ENCODE results near the gene KRT32.
"Not testable (repeated sequence)": the region's sequence is repeated elsewhere in the genome, so short reads cannot be mapped to it uniquely, and the experiment has no call there.

KRT32 gene

GRCh38 chr17:41463746-41464145 is 3.4 kb downstream of the KRT32 start:
- no peak for DNase-seq

DNA sequence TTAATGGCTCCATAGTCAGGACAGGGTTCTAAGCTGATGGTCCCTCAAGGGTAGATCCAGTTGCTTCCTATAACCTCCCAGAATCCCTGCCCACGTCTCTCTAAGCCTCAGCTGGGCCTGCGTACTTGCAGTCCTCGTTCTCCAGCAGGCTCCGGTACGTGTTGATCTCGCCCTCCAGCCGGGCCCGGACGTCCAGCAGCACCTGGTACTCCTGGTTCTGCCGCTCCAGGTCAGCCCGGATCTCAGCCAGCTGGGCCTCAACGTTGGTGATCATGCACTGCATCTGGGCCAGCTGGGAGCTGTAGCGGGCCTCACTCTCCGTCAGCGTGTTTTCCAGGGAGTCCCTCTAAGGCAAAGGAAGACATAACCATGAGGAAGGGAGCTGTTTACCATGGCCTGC is 4.5 kb downstream of the KRT32 start:
- DNase-seq: no peak

DNA sequence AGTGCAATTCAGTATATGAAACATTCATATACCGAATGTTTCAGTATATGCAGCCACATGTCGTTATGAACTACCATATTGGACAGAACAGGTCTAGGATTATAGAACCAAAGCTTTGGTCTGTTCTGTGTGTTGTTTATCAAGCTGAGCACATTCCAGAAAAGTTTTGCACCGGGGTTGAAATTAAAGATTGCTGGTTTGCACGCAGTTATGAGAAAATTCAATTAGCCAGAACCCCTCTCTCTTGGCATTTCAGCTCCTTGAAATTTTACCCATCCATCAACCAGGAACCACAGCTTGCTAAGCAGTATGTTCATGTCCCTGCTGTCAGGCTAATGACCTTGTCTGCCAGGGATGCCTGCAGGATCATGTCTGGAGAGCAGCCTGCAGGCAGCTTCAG is 9.5 kb downstream of the KRT32 start:
- DNase-seq: no peak

GRCh38 chr17:41456204-41456603 is 11.0 kb downstream of the KRT32 start:
- no peak for DNase-seq

GRCh38 chr17:41455236-41455635 is 11.9 kb downstream of the KRT32 start:
- no peak for DNase-seq

- DNase-seq: no peak
These were observed 14.1 kb downstream of the KRT32 start for GRCh38 chr17:41453066-41453465.

DNA sequence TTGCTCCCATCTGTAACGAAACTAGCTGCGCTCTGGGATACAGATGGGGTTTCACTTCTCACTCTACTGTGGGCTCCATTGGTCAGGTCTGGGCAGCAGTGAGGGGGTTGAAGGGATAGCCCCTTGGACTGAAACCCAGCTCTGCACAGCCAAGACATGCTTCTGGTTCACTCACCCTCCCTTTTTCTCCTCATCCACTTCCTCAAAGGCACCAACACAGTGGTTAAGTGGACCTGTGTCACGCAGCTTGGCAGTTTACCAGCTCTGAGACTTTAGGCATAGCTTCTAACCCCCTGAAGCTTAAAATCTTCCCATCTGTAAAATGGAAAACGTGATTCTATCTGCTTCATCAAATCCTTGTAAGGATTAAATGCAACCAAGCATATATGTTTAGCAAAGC is 14.9 kb downstream of the KRT32 start:
- DNase-seq: no peak

DNA sequence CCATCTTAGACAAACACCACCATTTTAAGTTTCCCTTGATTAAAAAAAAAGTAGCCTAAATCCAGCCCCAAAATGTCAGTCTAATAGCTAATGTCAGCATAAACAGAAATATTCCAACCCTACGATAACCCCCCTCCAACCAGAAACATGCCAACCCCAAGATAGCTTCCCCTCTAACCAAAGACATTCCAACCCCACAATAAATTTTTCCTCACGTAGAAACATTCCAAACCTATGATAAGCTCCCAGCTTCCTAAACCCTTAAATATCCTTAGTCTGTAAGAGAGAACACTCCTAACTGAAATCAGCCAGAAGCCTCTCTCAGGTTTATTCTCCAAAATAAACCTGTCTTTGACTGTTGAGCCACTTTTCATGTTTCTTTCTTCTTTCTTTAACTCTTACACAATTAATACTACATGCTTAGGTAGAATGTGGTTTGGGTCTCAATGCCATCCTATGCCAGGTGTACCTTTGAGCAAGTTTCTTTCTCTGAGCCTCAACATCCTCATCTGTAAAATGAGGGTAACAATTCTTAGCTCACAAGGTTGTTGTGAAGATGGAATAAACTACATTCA is 15.9 kb downstream of the KRT32 start:
- no peak for DNase-seq

- DNase-seq: no peak
These were observed 18.2 kb downstream of the KRT32 start for GRCh38 chr17:41449008-41449407.

GRCh38 chr17:41448506-41448905 is 18.7 kb downstream of the KRT32 start:
- no peak for DNase-seq

- no peak for DNase-seq
These were observed 20.4 kb downstream of the KRT32 start for GRCh38 chr17:41446806-41447205.

DNA sequence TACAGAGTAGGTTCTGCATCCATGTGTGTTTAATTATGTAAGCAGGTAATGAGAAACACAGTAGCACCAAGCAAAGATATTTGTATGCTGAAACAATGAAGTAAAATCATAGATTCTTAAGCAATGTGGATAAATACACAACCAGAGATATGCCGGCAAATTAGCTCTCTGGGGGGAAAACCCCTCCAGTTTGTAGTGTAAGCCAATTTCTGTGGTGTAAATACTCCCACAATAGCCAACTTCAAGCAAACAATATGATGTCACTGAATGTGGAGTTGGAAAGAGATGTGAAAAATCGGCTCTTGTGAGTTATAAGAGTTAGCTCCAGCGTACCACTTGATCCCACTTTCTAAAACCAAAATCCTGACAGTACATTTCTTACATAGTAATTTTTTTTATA is 22.5 kb downstream of the KRT32 start:
- no peak for DNase-seq

DNA sequence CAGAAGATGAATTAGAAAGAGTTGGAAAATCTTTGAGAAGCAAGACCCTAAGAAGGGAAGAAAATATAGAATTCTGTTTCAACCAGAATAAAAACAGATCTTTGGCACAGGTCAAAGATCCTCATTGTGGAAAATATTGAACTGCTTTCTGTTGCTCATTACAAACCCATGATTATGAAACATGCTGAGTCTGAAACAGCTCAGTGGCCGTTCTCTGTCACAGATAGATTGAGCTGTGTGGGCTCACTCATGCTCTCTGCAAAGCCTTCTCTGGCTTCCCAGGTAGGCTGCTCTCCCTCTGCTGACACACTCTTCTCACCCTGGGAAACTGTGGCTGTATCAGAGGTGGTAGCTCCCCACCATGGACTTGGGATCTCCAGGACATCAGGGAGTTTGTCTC is 23.0 kb downstream of the KRT32 start:
- DNase-seq: no peak

DNA sequence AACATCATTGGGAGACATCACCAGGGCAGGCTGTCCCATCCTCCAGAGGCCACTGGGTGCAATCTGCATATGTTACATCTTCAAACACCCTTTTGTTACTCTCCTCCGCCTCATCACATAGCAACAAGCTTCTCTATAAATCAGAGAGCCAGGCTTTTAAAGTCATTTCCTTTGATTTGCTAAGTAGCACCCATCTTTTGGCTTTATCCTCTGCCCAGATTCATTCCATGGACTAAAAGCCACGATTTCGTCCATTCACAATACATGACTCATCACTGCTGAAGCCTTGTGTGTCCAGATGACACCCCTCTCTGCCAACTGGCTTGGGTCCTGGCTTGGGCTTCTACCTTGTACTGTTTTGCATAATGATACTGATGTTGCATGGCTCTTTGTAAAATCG is 24.4 kb downstream of the KRT32 start:
- DNase-seq: no peak

GRCh38 chr17:41440531-41441033 is 26.6 kb downstream of the KRT32 start, which contains the start of gene KRT38:
TSS of gene KRT38 (minus strand) at chr17:41440983. CDS start at chr17:41440921, 62 bp downstream.
- no peak for DNase-seq

DNA sequence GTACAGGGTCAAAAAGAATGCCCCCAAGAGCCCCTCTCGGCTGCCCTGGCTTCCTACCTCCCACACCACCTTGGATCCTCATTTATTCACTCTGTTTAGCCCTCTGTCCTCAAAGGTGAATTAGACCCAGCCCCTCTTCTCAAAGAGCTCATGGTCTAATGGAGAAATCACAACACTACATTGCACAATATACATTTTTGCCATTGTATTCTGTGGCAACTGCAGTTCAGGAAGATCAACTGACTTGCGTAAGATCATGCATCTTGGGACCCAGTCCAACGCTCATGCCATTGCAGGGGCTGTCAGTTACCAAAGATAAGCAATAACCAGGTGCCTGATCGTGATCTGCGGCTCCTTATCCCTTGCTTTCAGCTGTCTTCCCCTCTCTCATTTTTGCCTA is 27.8 kb downstream of the KRT32 start:
- DNase-seq: no peak

GRCh38 chr17:41437769-41438168 is 29.4 kb downstream of the KRT32 start:
- DNase-seq: no peak

- DNase-seq: no peak
These were observed 29.9 kb downstream of the KRT32 start for GRCh38 chr17:41437254-41437653.

GRCh38 chr17:41434415-41434814 is 32.8 kb downstream of the KRT32 start:
- no peak for DNase-seq

- no peak for DNase-seq
These were observed 33.2 kb downstream of the KRT32 start for GRCh38 chr17:41434005-41434404.

GRCh38 chr17:41433586-41433985 is 33.6 kb downstream of the KRT32 start:
- DNase-seq: no peak

DNA sequence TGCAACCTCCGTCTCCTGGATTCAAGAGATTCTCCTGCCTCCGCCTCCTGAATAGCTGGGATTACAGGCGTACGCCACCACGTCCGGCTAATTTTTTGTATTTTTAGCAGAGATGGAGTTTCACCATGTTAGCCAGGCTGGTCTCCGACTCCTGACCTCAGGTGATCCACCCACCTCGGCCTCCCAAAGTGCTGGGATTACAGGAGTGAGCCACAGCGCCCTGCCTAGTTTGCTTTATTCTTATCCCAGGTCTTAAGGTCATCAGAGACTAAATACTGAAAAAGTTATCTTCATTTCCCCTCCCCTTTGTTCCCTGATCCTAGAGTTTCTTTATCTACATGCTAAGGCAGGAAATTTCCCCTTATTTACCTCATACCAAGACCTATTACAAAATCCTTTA is 36.8 kb downstream of the KRT32 start:
- not testable (repeated sequence) for DNase-seq

DNA sequence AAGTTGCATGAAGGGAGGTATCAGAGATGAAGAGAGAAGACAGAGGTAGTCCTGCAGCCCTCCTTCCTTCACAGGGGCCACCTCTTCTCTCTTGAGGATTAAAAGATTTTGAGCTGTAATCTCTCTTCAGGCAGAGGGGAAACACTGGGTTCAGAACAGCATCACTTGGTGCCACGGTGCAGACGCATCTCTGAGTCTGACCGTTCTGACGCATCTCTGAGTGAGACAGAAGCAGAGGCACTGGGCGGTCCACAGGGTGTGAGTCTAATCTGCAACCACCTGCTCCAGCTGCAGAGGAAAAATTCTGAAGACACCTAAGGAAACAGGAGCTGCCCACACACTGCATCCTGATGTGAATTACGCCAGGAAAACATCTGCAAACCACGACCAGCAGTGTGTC is 37.5 kb downstream of the KRT32 start:
- DNase-seq: no peak

GRCh38 chr17:41428591-41429291 is 38.4 kb downstream of the KRT32 start:
- DNase-seq: no peak
